Posterior vena cava (tissue), 2 donors: ENCODE measurements around the gene ARHGEF38. TPM values are rescaled to one million over a fixed set of nuclear protein-coding genes. Genes with fewer than 3 reads are reported as not detected.

Source experiments
- total RNA-seq, 2 donors: library from RNA; stranded (reverse); fragmentation: NEBNext Ultra II Directional; extraction: Animal tissue kit (Norgen Biotek cat#: 25700); gene quantifications; one replicate each; pipeline ENCODE4 v1.2.1, GENCODE V29; 2021
- donor health status: DM: yes; HTN: yes; CAD: no.
- donor health status: DM: yes; HTN: yes; CAD: no.

Gene ARHGEF38
- total RNA-seq, 2 donors from 2014 or later = not detected

Other genes starting within 250 kb of the ARHGEF38 start
- gene PPA2, start 78.6 kb upstream of the ARHGEF38 start, total RNA-seq = 10 to 100 TPM; 67.2 to 91.3 TPM
- 10 to 100 TPM; 20.1 to 20.4 TPM for gene INTS12, start 156.1 kb downstream of the ARHGEF38 start, total RNA-seq
- 10 to 100 TPM in 1 of 2 donors, 1 to 10 TPM in 1; 7.8 to 14.0 TPM for gene GSTCD, start 156.2 kb downstream of the ARHGEF38 start, total RNA-seq